ENCODE results near the gene PIMREG.

Gene PIMREG

GRCh38 chr17:6461792-6462524 lies 17.7 kb downstream of the PIMREG start:
- DNase-seq (ENCODE audit: low read depth), result no peak

GRCh38 chr17:6462692-6463091 lies 18.4 kb downstream of the PIMREG start:
- DNase-seq (ENCODE audit: low read depth), result no peak

GRCh38 chr17:6463616-6464445 lies 19.6 kb downstream of the PIMREG start:
- DNase-seq (ENCODE audit: low read depth), result no peak

- DNase-seq (ENCODE audit: low read depth), result no peak
These were observed 20.3 kb downstream of the PIMREG start for GRCh38 chr17:6464446-6465041.

GRCh38 chr17:6465206-6466003 lies 21.1 kb downstream of the PIMREG start:
- DNase-seq (ENCODE audit: low read depth), result no peak

GRCh38 chr17:6467567-6467966 lies 23.3 kb downstream of the PIMREG start:
- no peak for DNase-seq (ENCODE audit: low read depth)

GRCh38 chr17:6468051-6468790 lies 24.0 kb downstream of the PIMREG start:
- no peak for DNase-seq (ENCODE audit: low read depth)

- no peak for DNase-seq (ENCODE audit: low read depth)
These were observed 26.0 kb downstream of the PIMREG start for GRCh38 chr17:6470146-6470718.

GRCh38 chr17:6470751-6471521 lies 26.7 kb downstream of the PIMREG start:
- no peak for DNase-seq (ENCODE audit: low read depth)

- DNase-seq (ENCODE audit: low read depth), result no peak
These were observed 27.5 kb downstream of the PIMREG start for GRCh38 chr17:6471531-6472465.

GRCh38 chr17:6472517-6472916 lies 28.3 kb downstream of the PIMREG start:
- DNase-seq (ENCODE audit: low read depth), result no peak

GRCh38 chr17:6473128-6473767 lies 29.0 kb downstream of the PIMREG start:
- peak; percentile 24 for DNase-seq (ENCODE audit: low read depth)

GRCh38 chr17:6474376-6474775 lies 30.1 kb downstream of the PIMREG start:
- DNase-seq (ENCODE audit: low read depth), result no peak

GRCh38 chr17:6474906-6475305 lies 30.7 kb downstream of the PIMREG start:
- no peak for DNase-seq (ENCODE audit: low read depth)

- no peak for DNase-seq (ENCODE audit: low read depth)
These were observed 31.2 kb downstream of the PIMREG start for GRCh38 chr17:6475411-6475810.

- DNase-seq (ENCODE audit: low read depth), result no peak
These were observed 32.0 kb downstream of the PIMREG start for GRCh38 chr17:6476076-6476809.

GRCh38 chr17:6476810-6477179 lies 32.5 kb downstream of the PIMREG start:
- DNase-seq (ENCODE audit: low read depth), result no peak

- DNase-seq (ENCODE audit: low read depth), result no peak
These were observed 33.7 kb downstream of the PIMREG start for GRCh38 chr17:6477831-6478383.

All from activated T-helper 1 cell treated with Interleukin-2 at 50 U/mL for 16 hours (primary cell).